Right lobe of liver (tissue), 6 donors: ENCODE measurements around the gene SCAPER. TPM values are rescaled to one million over a fixed set of nuclear protein-coding genes. Genes with fewer than 3 reads are reported as not detected.
A peak's percentile ranks its signal among the peaks of the same experiment; 100 is the strongest.

Source experiments
- ATAC-seq, 4 donors: fragments of 200-7000 bp; cut with Tn5 transposase; one replicate each; pipeline ENCODE4 v1.9.1; 2020; ENCODE audit warnings: mild to moderate bottlenecking in 4 of 4, moderate library complexity in 4 of 4
- DNase-seq, 3 donors: peaks; one replicate each; pipeline ENCODE4 v3.0.0-alpha.2; 2020
- H3K27ac ChIP-seq, 3 donors: fragments of 200-600 bp; one replicate each; pipeline ENCODE4 v1.8.0; 2022
- H3K27me3 ChIP-seq, 2 donors: fragments of 200-600 bp; one replicate each; pipeline ENCODE4 v1.8.0; 2022
- H3K36me3 ChIP-seq, 4 donors: fragments of 200-600 bp; sonication (generic) in 1 of 4; one replicate each; pipeline versions ENCODE4 v1.5.1 to v1.8.0; 2017 to 2022; ENCODE audit warnings: control low read depth in 1 of 4
- H3K4me1 ChIP-seq, 4 donors: fragments of 200-600 bp; sonication (generic) in 1 of 4; one replicate each; pipeline versions ENCODE4 v1.5.1 to v1.8.0; 2017 to 2022; ENCODE audit warnings: control low read depth in 1 of 4
- H3K4me3 ChIP-seq, 3 donors: fragments of 200-600 bp; one replicate each; pipeline ENCODE4 v1.8.0; 2022
- H3K9me3 ChIP-seq, 4 donors: fragments of 200-600 bp; sonication (generic) in 1 of 4; one replicate each; pipeline versions ENCODE4 v1.5.1 to v1.8.0; 2017 to 2022; ENCODE audit warnings: control low read depth in 1 of 4
- CTCF ChIP-seq, 4 donors: fragments of 200-600 bp in 3 of 4; fragments of 450-650 bp in 1 of 4; IDR thresholded peaks; one replicate each; pipeline versions ENCODE4 v1.5.1 to v1.8.0; 2016 to 2022; ENCODE audit warnings: antibody characterized with exemption in 4 of 4, mild to moderate bottlenecking in 2 of 4
- POLR2A ChIP-seq: fragments of 450-650 bp; IDR thresholded peaks from one replicate; pipeline ENCODE4 v1.6.1; 2017; ENCODE audit warnings: antibody characterized with exemption, mild to moderate bottlenecking
- WGBS: methylation state at CpG from one replicate; pipeline ENCODE4 v1.1.6; 2018; ENCODE audit warnings: low coverage, low lambda C conversion rate; ENCODE audit not compliant: insufficient coverage; ENCODE audit errors: missing lambda C conversion rate; 5-methylcytosine and 5-hydroxymethylcytosine counted together
- intact Hi-C, 2 donors: fragments of 100-400 bp; cut with DNase I; formaldehyde crosslinking; loops; one replicate each; pipeline versions ENCODE4 v1.11.2 to v1.14.1; 2022
- total RNA-seq, 6 experiments: library from RNA; depleted of rRNA in 2 of 6; stranded (reverse); fragments of >200 nt in 2 of 6; fragmentation: NEBNext Ultra II Directional in 3 of 6; extraction: Animal tissue kit (Norgen Biotek cat#: 25700) in 3 of 6; gene quantifications; one replicate each; pipeline versions ENCODE4 v1.1.0 to v1.2.4, GENCODE V29; 2016 to 2023
- donor health status: DM: no; HTN: yes; CAD: no.
- donor health status: DM: no; HTN: no; CAD: no.
- donor health status: DM: no; HTN: no; CAD: no.
- donor health status: DM: no; HTN: yes; CAD: no.
- donor health status: DM: no; HTN: yes; CAD: no.

SCAPER gene
- total RNA-seq, 6 experiments from 2014 or later = 6.7 to 17.3 (median 10.4) TPM

GRCh38 chr15:76843269-76843668 lies 61.9 kb downstream of the SCAPER start:
- WGBS = 50% methylated on average over 1 of the region's 1 CpG
- Histone ChIP-seq H3K27me3 (no peaks in the 10 kb centered on the region), H3K4me1 (no peaks in the 10 kb centered on the region), H3K36me3 (no peaks in the 10 kb centered on the region), H3K9me3 (no peaks in the 10 kb centered on the region), H3K4me3 (no peak overlapping the region), H3K27ac (no peak overlapping the region)
- TF ChIP-seq POLR2A (no peak), CTCF (IDR thresholded peaks at IDR 0.05) (no peak)
- intact Hi-C loops = no loop called here
- no peak for DNase-seq
- ATAC-seq = no peak

GRCh38 chr15:76840830-76841460 lies 64.2 kb downstream of the SCAPER start:
- Histone ChIP-seq H3K4me1 (no peaks in the 10 kb centered on the region), H3K4me3 (no peak overlapping the region), H3K9me3 (no peaks in the 10 kb centered on the region), H3K36me3 (no peaks in the 10 kb centered on the region), H3K27me3 (no peaks in the 10 kb centered on the region), H3K27ac (no peak overlapping the region)
- TF ChIP-seq POLR2A (no peak), CTCF (IDR thresholded peaks at IDR 0.05) (peak; percentile 53 to 56 (median 55))
- intact Hi-C loops = no loop called here
- DNase-seq (no peak), ATAC-seq (peak; percentile 64 to 78 (median 74))
- WGBS = 66% methylated on average over 5 of the region's 5 CpGs

GRCh38 chr15:76839173-76839572 lies 66.0 kb downstream of the SCAPER start:
- intact Hi-C loops = no loop called here
- Histone ChIP-seq H3K9me3 (no peaks in the 10 kb centered on the region), H3K27me3 (no peaks in the 10 kb centered on the region), H3K27ac (no peak overlapping the region), H3K4me1 (no peaks in the 10 kb centered on the region), H3K36me3 (no peaks in the 10 kb centered on the region), H3K4me3 (no peak overlapping the region)
- 79% methylated on average over 3 of the region's 3 CpGs for WGBS
- no peak for DNase-seq
- TF ChIP-seq CTCF (IDR thresholded peaks at IDR 0.05) (no peak), POLR2A (no peak)
- no peak for ATAC-seq

- Histone ChIP-seq H3K4me1 (no peaks in the 10 kb centered on the region), H3K27me3 (no peaks in the 10 kb centered on the region), H3K4me3 (no peak overlapping the region), H3K36me3 (no peaks in the 10 kb centered on the region), H3K9me3 (no peaks in the 10 kb centered on the region), H3K27ac (no peak overlapping the region)
- no peak for TF ChIP-seq CTCF (IDR thresholded peaks at IDR 0.05)
- no peak for TF ChIP-seq POLR2A
- ATAC-seq (no peak), DNase-seq (no peak)
- intact Hi-C loops = no loop called here
- 92% methylated on average over 6 of the region's 6 CpGs for WGBS
Observed at GRCh38 chr15:76837474-76837873, 67.7 kb downstream of the SCAPER start.

GRCh38 chr15:76829939-76830338 lies 75.2 kb downstream of the SCAPER start:
- H3K27me3 ChIP-seq = no peaks in the 10 kb centered on the region
- H3K27ac ChIP-seq = no peak overlapping the region
- WGBS = 92% methylated on average over 4 of the region's 4 CpGs
- no peak overlapping the region for H3K4me3 ChIP-seq
- TF ChIP-seq POLR2A = no peak
- no peak for TF ChIP-seq CTCF (IDR thresholded peaks at IDR 0.05)
- DNase-seq (no peak), ATAC-seq (no peak)
- intact Hi-C loops = no loop called here
- no peaks in the 10 kb centered on the region for H3K36me3 ChIP-seq
- no peaks in the 10 kb centered on the region for H3K4me1 ChIP-seq
- no peaks in the 10 kb centered on the region for H3K9me3 ChIP-seq
